ENCODE results near the gene SLC25A10.
A peak's percentile ranks its signal among the peaks of the same experiment; 100 is the strongest.

Gene SLC25A10

DNA sequence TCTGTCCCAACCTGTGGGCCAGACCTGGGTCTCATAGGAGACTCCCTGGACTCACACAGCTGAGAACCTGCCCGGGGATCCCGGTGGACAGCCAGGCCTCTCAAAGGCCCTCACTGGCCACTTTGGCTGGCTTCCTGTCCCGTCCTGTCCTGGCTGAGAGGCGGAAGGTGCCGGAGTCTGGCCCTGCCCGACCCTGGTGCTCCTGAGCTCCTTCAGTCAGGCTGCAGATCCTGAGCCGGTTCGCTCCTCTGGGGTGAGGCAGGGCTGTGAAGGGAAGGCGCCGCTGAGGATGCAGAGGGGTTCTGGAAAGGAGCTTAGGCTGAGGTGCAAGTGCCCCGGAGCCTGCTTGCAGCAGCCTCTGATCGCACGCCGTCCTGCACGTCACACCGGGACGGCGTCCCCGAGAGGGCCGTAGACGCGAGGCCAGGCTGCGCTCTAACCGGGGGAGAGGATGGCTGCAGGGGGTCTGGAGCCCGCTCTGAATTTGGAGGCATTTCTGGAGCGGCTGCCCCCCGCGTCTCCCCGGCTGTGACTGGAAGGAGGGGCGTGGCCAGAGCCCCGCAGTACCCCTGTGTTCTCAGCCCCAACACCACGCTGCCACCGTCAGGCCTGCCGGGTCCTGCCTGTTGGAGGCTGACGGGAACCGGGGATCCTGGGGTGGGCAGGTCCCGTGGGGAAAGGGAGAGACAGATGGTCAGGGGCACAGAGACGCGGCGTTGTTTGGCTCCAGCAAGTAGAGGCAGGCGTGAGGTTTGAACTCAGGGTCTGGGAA is 24.1 kb upstream of the SLC25A10 start:
- no peak for DNase-seq (ENCODE audit: low spot score)

DNA sequence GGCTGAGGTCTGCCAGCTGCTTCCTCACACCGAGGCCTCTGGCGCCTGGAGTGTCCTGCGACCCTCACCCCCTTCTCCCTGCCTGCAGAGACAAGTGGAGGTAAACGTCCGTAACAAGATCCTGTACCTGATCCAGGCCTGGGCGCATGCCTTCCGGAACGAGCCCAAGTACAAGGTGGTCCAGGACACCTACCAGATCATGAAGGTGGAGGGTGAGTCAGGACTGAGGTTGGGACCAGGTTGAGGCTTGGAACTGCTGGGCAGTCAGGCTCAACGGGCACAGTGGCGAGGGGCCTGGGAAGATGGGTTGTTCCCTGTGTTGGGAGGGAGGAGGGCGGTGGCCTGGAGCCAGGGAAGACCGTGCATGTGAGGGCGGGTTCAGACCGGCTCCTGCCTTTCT is 23.5 kb upstream of the SLC25A10 start:
- no peak for DNase-seq (ENCODE audit: low spot score)

DNA sequence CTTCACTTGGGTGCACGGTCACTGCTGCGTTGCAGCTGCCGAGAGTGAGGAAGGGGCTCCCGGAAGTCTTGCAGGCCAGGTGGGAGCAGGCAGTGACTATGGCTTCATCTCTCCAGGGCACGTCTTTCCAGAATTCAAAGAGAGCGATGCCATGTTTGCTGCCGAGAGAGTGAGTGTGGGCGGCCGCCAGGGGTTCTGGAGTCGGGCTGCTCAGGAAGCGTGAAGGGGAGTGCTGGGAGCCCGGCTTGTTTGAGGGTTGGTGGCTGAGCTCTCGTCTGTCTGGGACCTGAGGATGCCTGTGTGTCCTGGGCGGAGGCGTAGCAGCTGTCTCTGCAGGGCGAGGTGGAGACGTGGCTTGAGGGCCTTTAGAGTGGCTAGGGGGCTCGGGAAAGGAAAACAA is 22.0 kb upstream of the SLC25A10 start:
- DNase-seq (ENCODE audit: low spot score): no peak

DNA sequence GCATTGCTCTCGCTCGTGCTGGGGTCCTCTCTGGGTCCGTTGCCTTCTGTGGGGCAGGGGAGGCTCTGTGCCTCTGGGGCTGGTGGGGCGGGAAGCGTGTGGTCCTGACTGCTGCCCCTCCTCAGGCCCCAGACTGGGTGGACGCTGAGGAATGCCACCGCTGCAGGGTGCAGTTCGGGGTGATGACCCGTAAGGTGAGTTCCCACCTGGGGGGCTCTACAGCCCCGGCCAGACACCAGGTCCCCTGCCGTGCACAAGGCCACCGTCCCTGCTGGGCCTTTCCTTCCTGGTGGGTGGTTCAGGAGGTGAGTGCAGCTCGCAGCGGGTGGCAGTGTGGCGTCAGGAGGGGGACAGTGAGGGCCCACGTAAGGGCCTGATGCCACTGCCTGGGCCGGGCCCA is 21.5 kb upstream of the SLC25A10 start:
- no peak for DNase-seq (ENCODE audit: low spot score)

DNA sequence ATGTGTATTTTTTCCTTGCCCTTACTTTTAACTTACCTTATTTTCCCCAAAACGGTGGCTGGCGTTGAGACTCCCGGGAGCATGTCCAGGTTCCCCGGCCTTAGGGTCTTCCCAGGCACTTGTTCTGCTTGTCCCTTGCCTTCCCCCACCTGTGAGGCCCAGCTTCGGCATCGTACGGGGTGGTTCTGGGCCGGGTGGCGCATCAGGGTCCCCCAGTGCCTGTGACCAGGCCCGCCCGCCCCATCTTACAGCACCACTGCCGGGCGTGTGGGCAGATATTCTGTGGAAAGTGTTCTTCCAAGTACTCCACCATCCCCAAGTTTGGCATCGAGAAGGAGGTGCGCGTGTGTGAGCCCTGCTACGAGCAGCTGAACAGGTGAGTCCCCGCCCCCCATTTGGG is 20.9 kb upstream of the SLC25A10 start:
- no peak for DNase-seq (ENCODE audit: low spot score)

DNA sequence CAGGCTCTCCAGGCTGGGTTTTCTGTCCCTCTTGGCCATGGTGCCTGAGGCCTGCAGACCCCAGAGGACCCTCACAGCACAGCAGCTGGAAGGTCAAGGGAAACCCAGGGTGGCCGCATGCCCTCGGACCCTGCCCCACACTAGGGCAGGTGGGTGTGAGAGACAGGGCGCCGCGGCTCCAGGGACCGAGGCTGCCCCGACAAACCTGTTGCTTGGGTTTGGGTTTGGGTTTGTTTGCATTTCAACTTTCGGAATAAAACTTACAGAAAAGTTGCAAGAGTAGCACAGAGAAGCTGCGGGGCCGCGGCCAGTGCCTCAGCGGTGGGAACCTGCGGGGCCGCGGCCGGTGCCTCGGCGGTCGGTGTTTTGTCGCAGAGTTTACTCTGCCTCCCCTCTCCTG is 20.5 kb upstream of the SLC25A10 start:
- no peak for DNase-seq (ENCODE audit: low spot score)

DNA sequence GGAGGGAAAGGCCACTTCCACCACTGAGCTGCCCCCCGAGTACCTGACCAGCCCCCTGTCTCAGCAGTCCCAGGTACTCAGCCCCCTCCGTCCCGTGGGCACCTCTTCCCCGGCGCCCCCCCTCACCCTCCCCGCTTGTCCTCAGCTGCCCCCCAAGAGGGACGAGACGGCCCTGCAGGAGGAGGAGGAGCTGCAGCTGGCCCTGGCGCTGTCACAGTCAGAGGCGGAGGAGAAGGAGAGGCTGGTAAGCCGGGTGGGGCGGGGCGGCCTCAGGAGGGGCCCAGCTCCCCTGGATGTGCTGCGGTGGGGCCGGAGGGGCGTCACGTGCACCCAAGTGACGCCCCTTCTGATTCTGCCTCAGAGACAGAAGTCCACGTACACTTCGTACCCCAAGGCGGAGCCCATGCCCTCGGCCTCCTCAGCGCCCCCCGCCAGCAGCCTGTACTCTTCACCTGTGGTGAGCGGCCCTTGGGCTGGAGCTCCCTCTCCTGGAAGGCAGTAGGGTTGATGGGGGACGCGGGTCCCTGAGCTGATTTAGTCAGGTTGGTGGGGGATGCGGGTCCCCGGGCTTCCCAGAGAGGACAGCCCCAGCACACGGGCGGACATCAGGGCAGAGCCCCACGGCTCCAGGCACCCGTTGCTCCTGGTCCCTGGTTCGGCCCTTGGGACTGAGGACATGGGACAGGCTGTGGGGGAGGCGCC is 18.4 kb upstream of the SLC25A10 start:
- no peak for DNase-seq (ENCODE audit: low spot score)

DNA sequence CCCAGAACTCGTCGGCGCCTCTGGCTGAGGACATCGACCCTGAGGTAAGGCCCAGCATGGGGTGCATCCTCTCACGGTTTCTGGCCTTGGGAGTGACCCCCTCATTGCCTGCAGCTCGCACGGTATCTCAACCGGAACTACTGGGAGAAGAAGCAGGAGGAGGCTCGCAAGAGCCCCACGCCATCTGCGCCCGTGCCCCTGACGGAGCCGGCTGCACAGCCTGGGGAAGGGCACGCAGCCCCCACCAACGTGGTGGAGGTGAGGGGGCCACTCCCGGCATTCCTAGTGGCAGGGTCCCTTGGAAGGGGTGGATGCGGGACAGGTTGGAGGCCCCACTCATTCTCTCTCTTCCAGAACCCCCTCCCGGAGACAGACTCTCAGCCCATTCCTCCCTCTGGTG is 17.3 kb upstream of the SLC25A10 start:
- DNase-seq (ENCODE audit: low spot score): no peak

DNA sequence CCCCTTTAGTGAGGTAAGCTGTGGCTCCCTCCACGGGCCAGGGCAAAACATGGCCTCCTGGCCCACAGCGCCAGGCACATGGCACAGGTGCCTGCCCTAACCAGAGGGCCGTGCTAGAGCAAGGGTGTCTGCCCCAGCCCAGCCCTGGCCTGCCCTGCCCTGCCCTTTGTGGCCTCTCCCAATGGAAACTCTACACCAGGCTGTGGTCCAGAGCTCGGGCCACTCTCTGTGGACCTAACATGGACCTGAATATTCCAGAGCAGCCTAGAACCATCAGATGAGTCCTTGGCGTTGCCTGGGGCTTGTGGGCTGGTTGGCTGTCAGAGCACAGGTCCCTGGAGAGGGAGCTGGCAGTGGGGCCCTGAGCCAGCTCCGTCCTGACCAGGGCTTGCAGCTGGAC is 16.9 kb upstream of the SLC25A10 start:
- DNase-seq (ENCODE audit: low spot score): no peak

DNA sequence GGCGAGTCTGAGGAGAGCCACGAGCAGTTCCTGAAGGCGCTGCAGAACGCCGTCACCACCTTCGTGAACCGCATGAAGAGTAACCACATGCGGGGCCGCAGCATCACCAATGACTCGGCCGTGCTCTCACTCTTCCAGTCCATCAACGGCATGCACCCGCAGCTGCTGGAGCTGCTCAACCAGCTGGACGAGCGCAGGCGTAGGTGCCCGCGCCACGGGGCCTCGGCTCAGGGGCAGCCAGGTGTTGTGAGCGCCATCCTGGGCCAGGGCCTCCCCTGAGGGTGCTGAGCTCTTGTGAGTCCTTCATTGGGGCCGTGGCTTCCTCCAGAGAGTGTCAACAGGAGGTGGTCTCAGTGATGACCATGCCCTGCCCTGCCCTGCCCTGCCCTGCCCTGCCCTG is 16.3 kb upstream of the SLC25A10 start:
- no peak for DNase-seq (ENCODE audit: low spot score)

DNA sequence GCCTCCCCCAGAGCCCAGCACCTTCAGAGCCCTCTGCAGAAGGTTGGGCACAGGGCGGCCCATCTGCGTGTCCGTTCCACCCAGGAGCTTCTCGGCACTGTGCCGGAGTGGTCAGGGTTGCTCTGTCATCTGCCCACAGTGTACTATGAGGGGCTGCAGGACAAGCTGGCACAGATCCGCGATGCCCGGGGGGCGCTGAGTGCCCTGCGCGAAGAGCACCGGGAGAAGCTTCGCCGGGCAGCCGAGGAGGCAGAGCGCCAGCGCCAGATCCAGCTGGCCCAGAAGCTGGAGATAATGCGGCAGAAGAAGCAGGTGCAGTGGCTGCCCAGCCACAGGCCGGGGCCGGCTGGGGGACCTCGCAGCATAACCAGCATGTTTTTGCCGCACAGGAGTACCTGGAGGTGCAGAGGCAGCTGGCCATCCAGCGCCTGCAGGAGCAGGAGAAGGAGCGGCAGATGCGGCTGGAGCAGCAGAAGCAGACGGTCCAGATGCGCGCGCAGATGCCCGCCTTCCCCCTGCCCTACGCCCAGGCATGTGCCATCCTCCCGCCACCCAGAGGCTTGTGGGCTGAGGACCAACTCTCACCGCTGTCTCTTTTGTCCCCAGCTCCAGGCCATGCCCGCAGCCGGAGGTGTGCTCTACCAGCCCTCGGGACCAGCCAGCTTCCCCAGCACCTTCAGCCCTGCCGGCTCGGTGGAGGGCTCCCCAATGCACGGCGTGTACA is 15.7 kb upstream of the SLC25A10 start:
- no peak for DNase-seq (ENCODE audit: low spot score)

DNA sequence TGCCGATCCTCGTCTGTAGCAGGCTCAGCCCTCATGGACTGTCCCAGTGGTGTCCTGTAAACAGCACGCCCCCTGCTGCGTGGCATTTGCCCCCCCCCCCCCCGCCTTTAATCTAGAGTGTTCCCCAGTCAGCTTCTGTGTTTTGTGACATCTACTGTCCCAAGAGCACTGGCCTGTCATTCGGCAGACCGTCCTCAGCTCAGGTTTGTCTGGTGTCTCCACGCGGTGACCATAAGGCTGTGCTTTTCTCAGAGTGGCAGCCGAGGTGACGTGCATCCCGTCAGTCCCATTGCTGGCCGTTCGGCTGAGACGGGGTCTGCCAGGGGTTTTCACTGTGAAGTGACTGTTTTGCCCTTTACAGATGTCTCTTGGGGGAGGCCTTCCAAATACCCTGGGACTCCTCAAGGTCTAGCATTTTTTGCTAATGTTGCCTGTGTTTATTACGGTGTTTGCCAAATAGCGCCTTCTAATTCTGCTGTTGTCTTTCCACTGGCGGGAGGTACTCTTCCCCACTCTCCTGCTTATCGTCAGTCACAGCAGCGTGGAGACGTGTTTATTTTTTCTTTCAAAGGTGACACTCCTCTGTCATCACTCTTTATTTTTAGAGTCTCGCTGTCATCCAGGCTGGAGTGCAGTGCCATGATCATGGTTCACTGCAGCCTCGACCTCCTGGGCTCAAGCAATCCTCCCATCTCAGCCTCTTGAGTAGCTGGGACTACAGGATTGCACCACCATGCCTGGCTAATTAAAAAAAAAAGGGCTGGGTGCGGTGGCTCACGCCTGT is 14.6 kb upstream of the SLC25A10 start:
- no peak for DNase-seq (ENCODE audit: low spot score)

DNA sequence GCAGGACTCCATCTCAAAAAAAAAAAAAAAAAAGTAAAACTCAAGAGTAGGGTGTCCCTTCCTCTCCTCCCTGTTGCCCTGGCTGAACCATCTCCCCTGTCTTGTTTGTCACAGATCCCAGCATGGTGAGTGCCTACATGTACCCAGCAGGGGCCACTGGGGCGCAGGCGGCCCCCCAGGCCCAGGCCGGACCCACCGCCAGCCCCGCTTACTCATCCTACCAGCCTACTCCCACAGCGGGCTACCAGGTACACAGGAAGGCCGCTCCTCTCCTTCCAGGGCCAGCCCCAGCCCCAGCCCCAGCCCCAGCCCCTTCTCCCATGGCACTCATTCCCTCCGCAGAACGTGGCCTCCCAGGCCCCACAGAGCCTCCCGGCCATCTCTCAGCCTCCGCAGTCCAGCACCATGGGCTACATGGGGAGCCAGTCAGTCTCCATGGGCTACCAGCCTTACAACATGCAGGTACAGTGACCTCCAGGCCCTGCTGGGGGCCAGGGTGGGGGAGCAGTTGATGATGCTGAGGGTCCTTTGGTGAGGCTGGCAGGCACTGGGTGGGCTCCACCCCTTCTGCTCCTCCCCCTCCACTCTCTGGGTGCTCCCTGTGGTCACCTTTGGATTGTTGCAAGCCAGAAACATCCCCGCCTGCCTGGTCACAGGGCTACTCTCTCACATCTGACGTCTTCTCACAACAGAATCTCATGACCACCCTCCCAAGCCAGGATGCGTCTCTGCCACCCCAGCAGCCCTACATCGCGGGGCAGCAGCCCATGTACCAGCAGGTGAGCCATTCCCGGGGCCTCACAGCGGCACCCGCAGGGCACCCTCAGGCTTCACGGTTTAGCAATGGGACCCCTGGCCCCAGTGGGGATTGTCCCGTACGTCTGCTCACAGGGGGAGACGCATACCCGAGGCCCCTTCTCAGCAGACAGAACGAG is 11.5 kb upstream of the SLC25A10 start:
- no peak for DNase-seq (ENCODE audit: low spot score)

DNA sequence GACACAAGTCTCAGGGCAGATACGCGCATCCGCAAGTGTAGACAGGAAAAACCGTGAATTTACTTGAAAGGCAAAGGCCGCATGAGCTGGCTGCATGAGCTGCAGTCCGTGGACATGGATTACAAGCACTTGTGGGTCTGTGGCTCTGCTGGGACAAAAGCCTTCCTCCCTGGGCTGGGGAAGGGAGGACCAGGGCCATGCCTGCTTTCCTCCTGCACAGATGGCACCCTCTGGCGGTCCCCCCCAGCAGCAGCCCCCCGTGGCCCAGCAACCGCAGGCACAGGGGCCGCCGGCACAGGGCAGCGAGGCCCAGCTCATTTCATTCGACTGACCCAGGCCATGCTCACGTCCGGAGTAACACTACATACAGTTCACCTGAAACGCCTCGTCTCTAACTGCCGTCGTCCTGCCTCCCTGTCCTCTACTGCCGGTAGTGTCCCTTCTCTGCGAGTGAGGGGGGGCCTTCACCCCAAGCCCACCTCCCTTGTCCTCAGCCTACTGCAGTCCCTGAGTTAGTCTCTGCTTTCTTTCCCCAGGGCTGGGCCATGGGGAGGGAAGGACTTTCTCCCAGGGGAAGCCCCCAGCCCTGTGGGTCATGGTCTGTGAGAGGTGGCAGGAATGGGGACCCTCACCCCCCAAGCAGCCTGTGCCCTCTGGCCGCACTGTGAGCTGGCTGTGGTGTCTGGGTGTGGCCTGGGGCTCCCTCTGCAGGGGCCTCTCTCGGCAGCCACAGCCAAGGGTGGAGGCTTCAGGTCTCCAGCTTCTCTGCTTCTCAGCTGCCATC is 10.6 kb upstream of the SLC25A10 start:
- peak; percentile 66 for DNase-seq (ENCODE audit: low spot score)

DNA sequence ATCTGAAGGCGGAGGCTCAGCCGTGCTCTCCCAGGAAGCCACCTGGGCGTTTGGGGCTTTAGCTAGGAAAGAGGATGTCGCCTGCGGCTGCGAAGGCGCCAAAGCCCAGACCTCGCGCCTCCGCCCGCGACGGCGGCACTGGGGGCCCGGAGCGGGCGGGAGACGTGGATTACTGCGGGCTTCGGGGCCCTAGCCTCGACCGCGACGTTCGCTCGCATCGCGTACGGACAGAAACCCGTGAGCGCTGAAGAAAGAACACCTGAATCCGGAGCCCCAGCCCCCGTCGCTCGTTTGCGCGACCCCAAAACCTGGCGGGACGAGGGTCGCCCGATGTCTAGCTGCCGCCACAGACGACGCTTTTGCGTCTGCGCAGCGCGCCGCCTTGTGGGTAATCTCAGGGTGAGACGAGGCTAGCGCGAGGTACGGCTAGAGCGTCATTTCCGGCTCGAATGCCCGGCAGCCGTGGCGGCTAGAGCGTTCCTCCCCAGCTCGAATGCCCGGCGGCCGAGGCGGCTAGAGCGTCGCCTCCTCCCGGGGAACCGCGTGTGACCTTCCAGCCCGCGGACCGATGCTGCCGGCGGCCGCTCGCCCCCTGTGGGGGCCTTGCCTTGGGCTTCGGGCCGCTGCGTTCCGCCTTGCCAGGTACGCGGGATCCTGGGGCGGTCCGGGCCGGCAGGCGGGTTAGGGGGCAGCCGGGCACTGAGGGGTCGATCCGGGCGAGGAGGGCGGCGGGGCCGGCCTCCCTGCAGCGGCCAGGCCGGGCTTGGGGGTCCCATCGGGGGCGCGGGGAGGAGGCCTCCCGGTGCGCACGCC is 8.9 kb upstream of the SLC25A10 start, which contains the start of gene MRPL12:
TSS of gene MRPL12 (plus strand) at position 434 of the 813 bp plus-strand sequence. CDS start at position 569, 135 bp downstream.
- peak; percentile 99 for DNase-seq (ENCODE audit: low spot score)

DNA sequence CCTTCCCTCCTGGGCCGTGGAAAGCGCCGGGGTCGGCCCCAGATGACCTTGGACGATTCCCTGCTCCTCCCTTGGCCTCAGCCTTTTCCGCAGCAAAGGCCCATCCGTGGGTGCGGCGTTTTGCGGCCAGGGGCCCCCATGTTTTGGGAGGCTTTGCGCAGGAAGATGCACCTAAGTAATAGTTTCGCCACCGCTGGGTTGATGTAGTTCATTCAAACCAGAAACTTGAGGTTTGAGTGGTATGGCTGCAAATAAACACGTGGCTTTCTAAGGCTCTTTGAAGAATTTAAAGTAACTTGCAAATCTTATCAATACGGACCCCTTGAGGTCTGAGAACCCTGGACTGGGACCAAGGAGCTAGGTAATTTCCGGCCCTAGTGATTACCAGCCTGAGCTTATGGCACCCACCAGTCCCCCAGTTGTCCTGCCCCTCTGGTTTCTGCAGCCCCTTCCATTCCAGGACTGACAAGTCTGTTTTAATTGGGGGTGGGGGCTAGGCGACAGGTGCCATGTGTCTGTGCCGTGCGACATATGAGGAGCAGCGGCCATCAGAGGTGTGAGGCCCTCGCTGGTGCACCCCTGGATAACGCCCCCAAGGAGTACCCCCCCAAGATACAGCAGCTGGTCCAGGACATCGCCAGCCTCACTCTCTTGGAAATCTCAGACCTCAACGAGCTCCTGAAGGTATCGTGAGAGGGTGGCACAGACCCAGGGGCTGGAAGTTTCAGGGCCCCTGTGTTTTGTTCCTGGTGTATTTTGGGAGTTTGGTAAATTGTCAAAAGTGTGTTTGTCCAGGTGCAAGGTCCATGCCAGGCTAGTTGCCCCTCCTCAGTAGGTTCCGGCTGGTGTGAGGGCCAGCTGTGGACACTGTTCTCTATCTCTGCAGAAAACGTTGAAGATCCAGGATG is 8.1 kb upstream of the SLC25A10 start:
- no peak for DNase-seq (ENCODE audit: low spot score)

DNA sequence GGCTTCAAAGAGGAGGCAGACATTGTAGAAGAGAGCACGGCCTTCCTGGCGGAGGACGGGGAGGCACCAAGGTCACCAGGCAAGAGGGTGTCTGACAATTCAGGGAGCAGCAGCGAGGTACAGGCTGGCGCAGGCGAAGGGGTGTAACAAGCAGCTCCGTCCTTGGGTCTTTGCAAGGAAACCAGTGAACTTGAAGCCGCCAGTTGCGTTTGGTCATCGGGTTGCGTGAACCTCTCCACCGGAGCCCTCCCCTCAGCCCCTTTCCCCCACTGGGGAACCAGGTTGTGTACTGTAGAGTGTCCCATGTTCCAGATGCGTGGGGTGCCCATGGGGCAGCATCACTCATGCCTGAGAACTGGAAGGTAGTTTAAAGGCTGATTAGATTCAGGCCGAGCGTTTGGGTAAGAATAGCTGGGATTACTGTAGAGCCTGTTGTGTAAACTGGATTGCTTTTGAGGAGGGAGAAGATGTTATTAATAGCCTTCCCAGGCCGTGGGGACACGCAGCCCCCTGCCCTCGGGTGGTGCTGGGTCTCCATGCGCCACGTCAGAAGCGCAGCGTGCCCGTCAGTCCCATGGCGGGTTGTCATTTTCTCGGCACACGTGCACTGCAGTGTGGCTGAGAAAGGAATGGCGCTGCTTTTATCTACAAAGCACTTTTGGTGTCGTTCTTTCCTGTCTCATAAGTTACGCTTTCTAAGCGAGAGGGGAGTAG is 6.4 kb upstream of the SLC25A10 start:
- DNase-seq (ENCODE audit: low spot score): no peak

DNA sequence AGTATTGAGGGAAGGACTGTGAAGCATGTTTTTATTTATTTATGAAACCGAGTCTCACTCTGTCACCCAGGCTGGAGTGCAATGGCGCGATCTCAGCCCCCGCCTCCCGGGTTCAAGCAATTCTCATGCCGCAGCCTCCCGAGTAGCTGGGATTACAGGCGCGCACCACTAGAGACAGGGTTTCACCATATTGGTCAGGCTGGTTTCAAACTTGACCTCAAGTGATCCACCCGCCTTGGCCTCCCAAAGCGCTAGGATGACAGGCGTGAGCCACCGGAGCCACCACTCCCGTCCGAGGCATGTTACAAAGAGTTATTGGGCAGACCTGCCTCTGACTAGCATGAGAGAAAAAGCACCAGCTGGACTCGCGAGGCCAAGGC is 5.9 kb upstream of the SLC25A10 start:
- no peak for DNase-seq (ENCODE audit: low spot score)

Data from HuH-7 (cell line).